GM12878 (cell line): ENCODE measurements around the gene RRBP1. TPM values are rescaled to one million over a fixed set of nuclear protein-coding genes. Genes with fewer than 3 reads are reported as not detected.

ENCODE experiments used
- ATAC-seq: fragments of 200-7000 bp; cut with Tn5 transposase; 3 replicates; pipeline ENCODE4 v1.9.1; 2020; ENCODE audit warnings: mild to moderate bottlenecking, moderate library complexity
- BruUV-seq: library from RNA; stranded (reverse); fragments of 400-500 nt; replicated peaks from 2 replicates; lab custom pipeline; 2021; lab: Mats Ljungman, UMichigan
- CTCF ChIA-PET: fragments of 300-600 bp; sonication (Branson Sonifier 250); formaldehyde crosslinking; extraction: SDS; loops from one replicate; lab custom pipeline; 2021; ENCODE audit warnings: inconsistent platforms; lab: Yijun Ruan, JAX
- POLR2A ChIA-PET: fragments of 350-600 bp; formaldehyde crosslinking; extraction: SDS; loops from one replicate; lab custom pipeline; 2021; ENCODE audit warnings: inconsistent platforms; lab: Charles Lee
- RAD21 ChIA-PET: fragments of 300-600 bp; sonication (Branson Sonifier 250); formaldehyde crosslinking; loops from one replicate; lab custom pipeline; 2023; ENCODE audit warnings: antibody characterized with exemption; ENCODE audit not compliant: unreplicated experiment; lab: Charles Lee
- SMC1A ChIA-PET: fragments of 300-600 bp; sonication (Branson Sonifier 250); formaldehyde crosslinking; loops from one replicate; lab custom pipeline; 2023; ENCODE audit not compliant: unreplicated experiment, uncharacterized antibody; lab: Charles Lee
- DNase-seq: peaks from one replicate; pipeline ENCODE4 v3.0.0-alpha.2; 2011; ENCODE audit warnings: low read depth, low spot score
- FAIRE-seq: peaks from 3 replicates; lab custom pipeline; 2011; peaks lifted over from hg19 to GRCh38; lab: Jason Lieb, UNC
- H2AFZ ChIP-seq: 2 replicates; pipeline ENCODE4 v1.6.0; 2011; ENCODE audit warnings: low read depth, low read length, control low read depth; ENCODE audit not compliant: control insufficient read depth
- H3K27ac ChIP-seq: 2 replicates; pipeline ENCODE4 v1.5.1; 2011; ENCODE audit warnings: control low read depth; ENCODE audit not compliant: control insufficient read depth, insufficient read depth
- H3K27me3 ChIP-seq, 2 experiments: replicated peaks in 1 of 2; 2 replicates each; pipeline versions ENCODE4 v1.6.0 to v1.6.1; 2011; ENCODE audit warnings: low read length in 1 of 2; ENCODE audit not compliant: control insufficient read depth in 2 of 2, insufficient read depth in 2 of 2
- H3K36me3 ChIP-seq, 2 experiments: 2 replicates each; pipeline ENCODE4 v1.5.1; 2011; ENCODE audit warnings: low read length in 1 of 2; ENCODE audit not compliant: control insufficient read depth in 2 of 2, insufficient read depth in 2 of 2
- H3K4me1 ChIP-seq: 2 replicates; pipeline ENCODE4 v1.6.1; 2011; ENCODE audit warnings: mild to moderate bottlenecking, low read length, moderate library complexity, mixed read lengths; ENCODE audit not compliant: control insufficient read depth, insufficient read depth
- H3K4me2 ChIP-seq: 2 replicates; pipeline ENCODE4 v1.6.0; 2011; ENCODE audit warnings: control low read depth; ENCODE audit not compliant: control insufficient read depth, insufficient read depth
- H3K4me3 ChIP-seq: fragments of 200-600 bp; sonication (generic); 2 replicates; pipeline ENCODE4 v1.5.1; 2016
- H3K79me2 ChIP-seq: 2 replicates; pipeline ENCODE4 v1.6.0; 2011; ENCODE audit warnings: low read length; ENCODE audit not compliant: control insufficient read depth, insufficient read depth
- H3K9ac ChIP-seq: 2 replicates; pipeline ENCODE4 v1.8.0; 2011; ENCODE audit warnings: low read length, control low read depth, mixed read lengths; ENCODE audit not compliant: control insufficient read depth, insufficient read depth
- H3K9me3 ChIP-seq: replicated peaks from 3 replicates; pipeline ENCODE4 v1.5.1; 2011; ENCODE audit warnings: mild to moderate bottlenecking, low read length; ENCODE audit not compliant: control insufficient read depth, insufficient read depth
- H4K20me1 ChIP-seq: 2 replicates; pipeline ENCODE4 v1.6.0; 2011; ENCODE audit not compliant: control insufficient read depth, insufficient read depth
- CBX5 ChIP-seq: sonication (generic); IDR thresholded peaks from 2 replicates; pipeline ENCODE4 v1.6.1; 2016; ENCODE audit warnings: low read depth, moderate library complexity, mild to moderate bottlenecking, inconsistent platforms
- EP300 ChIP-seq, 2 experiments: fragments of 150-350 bp in 1 of 2; IDR thresholded peaks; 2 replicates each; pipeline ENCODE4 v1.6.1; 2011 to 2012; ENCODE audit warnings: low read depth in 2 of 2, low read length in 2 of 2, borderline replicate concordance in 1 of 2, improper control_type of control experiment in 1 of 2, inconsistent platforms in 1 of 2; ENCODE audit not compliant: control insufficient read depth in 1 of 2
- FOXK2 ChIP-seq: fragments of 450-650 bp; IDR thresholded peaks from 2 replicates; pipeline ENCODE4 v1.6.1; 2017; ENCODE audit warnings: mild to moderate bottlenecking, moderate library complexity
- HDAC6 ChIP-seq: fragments of 200-600 bp; sonication (generic); IDR thresholded peaks from one replicate; pipeline ENCODE4 v1.8.0; 2017; ENCODE audit warnings: antibody characterized with exemption; ENCODE audit not compliant: unreplicated experiment
- JUND ChIP-seq: IDR thresholded peaks from 2 replicates; pipeline ENCODE4 v1.6.1; 2012; ENCODE audit warnings: low read depth, mild to moderate bottlenecking, low read length, improper control_type of control experiment, moderate library complexity
- MXI1 ChIP-seq: fragments of 150-350 bp; IDR thresholded peaks from 2 replicates; pipeline ENCODE4 v1.6.1; 2011; ENCODE audit warnings: low read depth, mild to moderate bottlenecking, inconsistent platforms, low read length, improper control_type of control experiment
- PAX8 ChIP-seq: fragments of 450-650 bp; IDR thresholded peaks from 2 replicates; pipeline ENCODE4 v1.6.1; 2017; ENCODE audit warnings: mild to moderate bottlenecking, moderate library complexity
- POLR2A ChIP-seq: IDR thresholded peaks from 2 replicates; pipeline ENCODE4 v1.6.1; 2011; ENCODE audit warnings: low read depth, mild to moderate bottlenecking, low read length
- RELA ChIP-seq: fragments of 450-650 bp; IDR thresholded peaks from 2 replicates; pipeline ENCODE4 v1.8.0; 2014; ENCODE audit warnings: borderline replicate concordance; ENCODE audit not compliant: partially characterized antibody
- RUNX3 ChIP-seq: IDR thresholded peaks from 2 replicates; pipeline ENCODE4 v1.6.1; 2012; ENCODE audit warnings: low read length, inconsistent platforms
- TARDBP ChIP-seq: IDR thresholded peaks from 2 replicates; pipeline ENCODE4 v1.6.1; 2016; ENCODE audit warnings: borderline replicate concordance
- TCF12 ChIP-seq: IDR thresholded peaks from 2 replicates; pipeline ENCODE4 v1.6.1; 2011; ENCODE audit warnings: low read depth, mild to moderate bottlenecking, low read length
- ZBED1 ChIP-seq: IDR thresholded peaks from 2 replicates; pipeline ENCODE4 v1.6.1; 2016; ENCODE audit warnings: borderline replicate concordance
- ZNF207 ChIP-seq: fragments of 450-650 bp; IDR thresholded peaks from 2 replicates; pipeline ENCODE4 v1.6.1; 2014; ENCODE audit warnings: antibody characterized with exemption, mild to moderate bottlenecking, borderline replicate concordance
- WGBS: methylation state at CpG from one replicate; pipeline ENCODE4 v1.1.6; 2016; ENCODE audit warnings: low lambda C conversion rate; ENCODE audit not compliant: insufficient replicate concordance, insufficient coverage; ENCODE audit errors: missing lambda C conversion rate; 5-methylcytosine and 5-hydroxymethylcytosine counted together
- in situ Hi-C: fragments of 300-500 bp; cut with MboI; formaldehyde crosslinking; loops from 9 replicates; pipeline ENCODE4 v1.14.3; 2018; ENCODE audit warnings: mixed read lengths
- intact Hi-C: fragments of 100-400 bp; cut with micrococcal nuclease; formaldehyde crosslinking; loops from one replicate; pipeline ENCODE4 v1.14.2; 2022; ENCODE audit not compliant: unreplicated experiment
- polyA plus RNA-seq, 11 experiments: library from polyadenylated mRNA; depleted of rRNA in 4 of 11; unstranded in 6 of 11; stranded (reverse) in 5 of 11; fragments of >200 nt; fragmentation: Nextera tagmentation in 4 of 11; fragmentation: Illumina TruSeq in 1 of 11; extraction: Ambion mirVana in 4 of 11; extraction: Trizol in 1 of 11; gene quantifications; 1 replicate in 1 of 11; 2 replicates in 10 of 11; pipeline versions ENCODE4 v1.2.1 to v1.2.3, GENCODE V29; 2011 to 2016; ENCODE audit warnings: inconsistent platforms in 2 of 11, missing spikeins in 2 of 11, low read depth in 1 of 11
- total RNA-seq, 4 experiments: library from RNA; depleted of rRNA in 3 of 4; stranded (reverse); fragments of >200 nt in 3 of 4; fragmentation: Illumina TruSeq in 1 of 4; extraction: Trizol in 1 of 4; gene quantifications; 2 replicates each; pipeline versions ENCODE4 v1.2.1 to v1.2.3, GENCODE V29; 2013 to 2021
- TF ChIP-seq, protein P1 (sequence below), 3 experiments: IDR thresholded peaks in 2 of 3; conservative IDR thresholded peaks in 1 of 3; 2 replicates each; pipeline ENCODE4 v1.5.1; 2011; ENCODE audit warnings: low read depth in 3 of 3, low read length in 3 of 3, mild to moderate bottlenecking in 3 of 3, control low read depth in 2 of 3, moderate library complexity in 2 of 3, inconsistent platforms in 1 of 3, mixed read lengths in 1 of 3; ENCODE audit not compliant: control insufficient read depth in 2 of 3, insufficient read depth in 1 of 3; ENCODE audit errors: extremely low read depth in 1 of 3
- TF ChIP-seq, protein P2 (sequence below): fragments of 450-650 bp; IDR thresholded peaks from 2 replicates; pipeline ENCODE4 v1.6.1; 2017; ENCODE audit warnings: borderline replicate concordance
- TF ChIP-seq, protein P3 (sequence below): fragments of 450-650 bp; IDR thresholded peaks from 2 replicates; pipeline ENCODE4 v1.6.1; 2018; ENCODE audit warnings: borderline replicate concordance, mild to moderate bottlenecking; ENCODE audit not compliant: partially characterized antibody

RRBP1 gene
- total and polyA plus RNA-seq, 10 of the 15 experiments (the other 5 are each of a cell fraction or from before 2014, with no cell fraction given), result 1.2 to 57.4 (median 24.6) TPM

DNA sequence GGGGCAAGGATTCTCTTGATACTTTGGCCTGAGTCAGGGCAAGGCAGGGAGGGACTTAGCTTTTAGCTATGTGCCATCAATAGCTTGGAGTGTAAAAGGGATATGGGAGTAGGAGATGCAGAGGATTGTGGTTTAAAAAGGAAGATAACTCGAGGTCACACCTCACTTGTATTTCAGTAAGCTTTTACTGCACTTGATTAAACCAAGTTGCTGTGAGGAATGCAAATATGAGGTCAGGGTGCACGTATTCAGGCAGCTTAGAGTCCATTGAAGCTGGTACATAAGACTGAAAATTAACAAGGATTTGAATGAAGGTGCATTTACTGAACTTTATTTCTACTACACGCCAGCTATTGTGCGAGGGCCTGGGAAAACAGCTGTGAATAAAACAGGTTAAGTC lies 80.1 kb downstream of the RRBP1 start (continued):
- TF ChIP-seq, protein P1, sequence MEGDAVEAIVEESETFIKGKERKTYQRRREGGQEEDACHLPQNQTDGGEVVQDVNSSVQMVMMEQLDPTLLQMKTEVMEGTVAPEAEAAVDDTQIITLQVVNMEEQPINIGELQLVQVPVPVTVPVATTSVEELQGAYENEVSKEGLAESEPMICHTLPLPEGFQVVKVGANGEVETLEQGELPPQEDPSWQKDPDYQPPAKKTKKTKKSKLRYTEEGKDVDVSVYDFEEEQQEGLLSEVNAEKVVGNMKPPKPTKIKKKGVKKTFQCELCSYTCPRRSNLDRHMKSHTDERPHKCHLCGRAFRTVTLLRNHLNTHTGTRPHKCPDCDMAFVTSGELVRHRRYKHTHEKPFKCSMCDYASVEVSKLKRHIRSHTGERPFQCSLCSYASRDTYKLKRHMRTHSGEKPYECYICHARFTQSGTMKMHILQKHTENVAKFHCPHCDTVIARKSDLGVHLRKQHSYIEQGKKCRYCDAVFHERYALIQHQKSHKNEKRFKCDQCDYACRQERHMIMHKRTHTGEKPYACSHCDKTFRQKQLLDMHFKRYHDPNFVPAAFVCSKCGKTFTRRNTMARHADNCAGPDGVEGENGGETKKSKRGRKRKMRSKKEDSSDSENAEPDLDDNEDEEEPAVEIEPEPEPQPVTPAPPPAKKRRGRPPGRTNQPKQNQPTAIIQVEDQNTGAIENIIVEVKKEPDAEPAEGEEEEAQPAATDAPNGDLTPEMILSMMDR (IDR thresholded peaks at IDR 0.05 in 2 of 3, conservative IDR thresholded peaks at IDR 0.05 in 1 of 3; ENCODE audit: control insufficient read depth in 2 of 3, extremely low read depth in 1 of 3, insufficient read depth in 1 of 3, low read depth in 3 of 3, low read length in 3 of 3), result no peak
- no peak for TF ChIP-seq PAX8
- no peak for TF ChIP-seq CBX5
- no peak for TF ChIP-seq MXI1
- TF ChIP-seq FOXK2, result no peak
- TF ChIP-seq ZBED1, result no peak

DNA sequence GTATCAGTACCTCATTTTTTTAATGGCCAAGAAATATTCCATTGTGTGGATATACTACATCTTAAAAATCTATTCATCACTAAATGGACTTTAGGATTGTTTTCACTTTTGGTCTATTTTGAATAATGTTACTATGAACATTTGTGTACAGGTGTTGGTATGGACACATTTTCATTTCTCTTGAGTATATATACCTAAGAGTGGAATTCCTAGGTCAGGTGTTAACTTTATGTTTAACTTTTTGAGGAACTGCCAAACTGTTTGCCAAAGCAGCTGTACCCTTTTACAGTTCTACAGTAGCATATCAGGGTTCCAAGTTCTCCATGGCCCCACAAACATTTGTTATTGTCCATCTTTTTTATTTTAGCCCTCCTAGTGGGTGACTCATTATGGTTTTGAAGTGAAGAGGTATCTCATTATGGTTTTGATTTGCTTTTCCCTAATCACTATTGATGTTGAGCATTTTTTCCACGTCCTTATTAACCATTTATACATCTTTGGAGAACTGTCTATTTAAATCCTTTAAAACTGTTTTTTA lies 84.0 kb downstream of the RRBP1 start:
- WGBS, result 35% methylated on average over 1 of the region's 1 CpG
- ChIA-PET SMC1A (no interaction called here), POLR2A (no interaction called here), RAD21 (no interaction called here), CTCF (no interaction called here)
- H3K79me2 ChIP-seq, result no peaks in the 10 kb centered on the region
- in situ Hi-C loops, result no loop called here
- TF ChIP-seq, protein P2, sequence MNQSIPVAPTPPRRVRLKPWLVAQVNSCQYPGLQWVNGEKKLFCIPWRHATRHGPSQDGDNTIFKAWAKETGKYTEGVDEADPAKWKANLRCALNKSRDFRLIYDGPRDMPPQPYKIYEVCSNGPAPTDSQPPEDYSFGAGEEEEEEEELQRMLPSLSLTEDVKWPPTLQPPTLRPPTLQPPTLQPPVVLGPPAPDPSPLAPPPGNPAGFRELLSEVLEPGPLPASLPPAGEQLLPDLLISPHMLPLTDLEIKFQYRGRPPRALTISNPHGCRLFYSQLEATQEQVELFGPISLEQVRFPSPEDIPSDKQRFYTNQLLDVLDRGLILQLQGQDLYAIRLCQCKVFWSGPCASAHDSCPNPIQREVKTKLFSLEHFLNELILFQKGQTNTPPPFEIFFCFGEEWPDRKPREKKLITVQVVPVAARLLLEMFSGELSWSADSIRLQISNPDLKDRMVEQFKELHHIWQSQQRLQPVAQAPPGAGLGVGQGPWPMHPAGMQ, result no peak
- TF ChIP-seq HDAC6 (no peak), TCF12 (no peak), POLR2A (no peak), EP300 (IDR thresholded peaks at IDR 0.05; ENCODE audit: borderline replicate concordance in 1 of 2, control insufficient read depth in 1 of 2, low read depth in 2 of 2, low read length in 2 of 2) (no peak), JUND (no peak), ZNF207 (no peak), MXI1 (no peak), TARDBP (no peak), RELA (no peak), RUNX3 (no peak)
- TF ChIP-seq, protein P3, sequence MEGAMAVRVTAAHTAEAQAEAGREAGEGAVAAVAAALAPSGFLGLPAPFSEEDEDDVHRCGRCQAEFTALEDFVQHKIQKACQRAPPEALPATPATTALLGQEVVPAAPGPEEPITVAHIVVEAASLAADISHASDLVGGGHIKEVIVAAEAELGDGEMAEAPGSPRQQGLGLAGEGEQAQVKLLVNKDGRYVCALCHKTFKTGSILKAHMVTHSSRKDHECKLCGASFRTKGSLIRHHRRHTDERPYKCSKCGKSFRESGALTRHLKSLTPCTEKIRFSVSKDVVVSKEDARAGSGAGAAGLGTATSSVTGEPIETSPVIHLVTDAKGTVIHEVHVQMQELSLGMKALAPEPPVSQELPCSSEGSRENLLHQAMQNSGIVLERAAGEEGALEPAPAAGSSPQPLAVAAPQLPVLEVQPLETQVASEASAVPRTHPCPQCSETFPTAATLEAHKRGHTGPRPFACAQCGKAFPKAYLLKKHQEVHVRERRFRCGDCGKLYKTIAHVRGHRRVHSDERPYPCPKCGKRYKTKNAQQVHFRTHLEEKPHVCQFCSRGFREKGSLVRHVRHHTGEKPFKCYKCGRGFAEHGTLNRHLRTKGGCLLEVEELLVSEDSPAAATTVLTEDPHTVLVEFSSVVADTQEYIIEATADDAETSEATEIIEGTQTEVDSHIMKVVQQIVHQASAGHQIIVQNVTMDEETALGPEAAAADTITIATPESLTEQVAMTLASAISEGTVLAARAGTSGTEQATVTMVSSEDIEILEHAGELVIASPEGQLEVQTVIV, result no peak
- peaks cover 0 to under 1% of the 10 kb centered on the region in 2 experiments; a peak in 1 of 4 replicates for H3K36me3 ChIP-seq
- H4K20me1 ChIP-seq, result no peaks in the 10 kb centered on the region
- no TSS peak for BruUV-seq
- no peak overlapping the region for H3K9ac ChIP-seq
- no peaks in the 10 kb centered on the region for H3K4me1 ChIP-seq
- no peak overlapping the region for H2AFZ ChIP-seq
- ATAC-seq, result no peak
- intact Hi-C loops, result no loop called here
- no peak overlapping the region for H3K27ac ChIP-seq
- no peak for FAIRE-seq
- no peak overlapping the region for H3K4me2 ChIP-seq
- no peak for DNase-seq
- no peaks in the 10 kb centered on the region for H3K9me3 ChIP-seq
- H3K27me3 ChIP-seq, result no peaks in the 10 kb centered on the region
- no peak overlapping the region for H3K4me3 ChIP-seq
